GM12872 (cell line): ENCODE results near the gene RNPEP.

Source experiments
- CTCF ChIP-seq: IDR thresholded peaks from 3 replicates; pipeline ENCODE4 v1.5.1; 2011; ENCODE audit warnings: low read depth, mild to moderate bottlenecking, low read length, moderate library complexity; ENCODE audit not compliant: insufficient read depth

Gene RNPEP

GRCh38 chr1:201966171-201966570, 16.3 kb upstream of the RNPEP start:
- no peak for TF ChIP-seq CTCF

GRCh38 chr1:201968202-201968925, 14.1 kb upstream of the RNPEP start:
- TF ChIP-seq CTCF, result no peak

GRCh38 chr1:201970334-201971159, 11.9 kb upstream of the RNPEP start:
- TF ChIP-seq CTCF, result no peak

- no peak for TF ChIP-seq CTCF
These were observed 296 bp upstream of the RNPEP start for GRCh38 chr1:201982082-201982622.

GRCh38 chr1:201983380-201983805, 945 bp downstream of the RNPEP start:
- no peak for TF ChIP-seq CTCF

- TF ChIP-seq CTCF, result no peak
These were observed 2.0 kb downstream of the RNPEP start for GRCh38 chr1:201984446-201984845.

- TF ChIP-seq CTCF, result no peak
These were observed 2.9 kb downstream of the RNPEP start for GRCh38 chr1:201985355-201985754.
